KOPT-K1 (cell line): Measurements from ENCODE around the gene CFAP299.
"Not testable (repeated sequence)": the region's sequence is repeated elsewhere in the genome, so short reads cannot be mapped to it uniquely, and the experiment has no call there.

Source experiments
- H3K27ac ChIP-seq: fragments of 200-600 bp; sonication (generic); 2 replicates; pipeline ENCODE4 v1.5.1; 2016; ENCODE audit warnings: antibody characterized with exemption, mild to moderate bottlenecking, low read depth, low read length; ENCODE audit not compliant: poor library complexity, severe bottlenecking
- H3K36me3 ChIP-seq: fragments of 200-600 bp; sonication (generic); 2 replicates; pipeline ENCODE4 v1.5.1; 2017; ENCODE audit warnings: antibody characterized with exemption, mild to moderate bottlenecking, low read length, moderate library complexity; ENCODE audit not compliant: insufficient read depth
- H3K9me3 ChIP-seq: fragments of 200-600 bp; sonication (generic); 2 replicates; pipeline ENCODE4 v1.5.1; 2017; ENCODE audit warnings: antibody characterized with exemption, low read length, mild to moderate bottlenecking; ENCODE audit not compliant: insufficient read depth, poor library complexity, severe bottlenecking

CFAP299 gene

DNA sequence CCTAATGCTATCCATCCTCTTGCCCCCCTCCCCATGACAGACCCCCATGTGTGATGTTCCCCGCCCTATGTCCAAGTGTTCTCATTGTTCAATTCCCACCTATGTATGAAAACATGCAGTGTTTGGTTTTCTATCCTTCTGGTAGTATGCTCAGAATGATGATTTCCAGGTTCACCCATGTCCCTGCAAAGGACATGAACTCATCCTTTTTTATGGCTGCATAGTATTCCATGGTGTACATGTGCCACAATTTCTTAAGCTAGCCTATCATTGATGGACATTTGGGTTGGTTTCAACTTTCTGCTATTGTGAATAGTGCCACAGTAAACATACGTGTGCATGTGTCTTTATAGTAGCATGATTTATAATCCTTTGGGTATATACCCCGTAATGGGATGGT, 334.6 kb downstream of the CFAP299 start:
- H3K9me3 ChIP-seq, H3K36me3 ChIP-seq, H3K27ac ChIP-seq: not testable (repeated sequence)

GRCh38 chr4:80678413-80678812, 342.9 kb downstream of the CFAP299 start:
- H3K36me3 ChIP-seq = no peaks in the 10 kb centered on the region
- no peaks in the 10 kb centered on the region for H3K9me3 ChIP-seq
- no peak overlapping the region for H3K27ac ChIP-seq

GRCh38 chr4:80680934-80681333, 345.4 kb downstream of the CFAP299 start:
- no peaks in the 10 kb centered on the region for H3K9me3 ChIP-seq
- H3K36me3 ChIP-seq = no peaks in the 10 kb centered on the region
- no peak overlapping the region for H3K27ac ChIP-seq

- Histone ChIP-seq H3K36me3 (no peaks in the 10 kb centered on the region), H3K27ac (no peak overlapping the region), H3K9me3 (no peaks in the 10 kb centered on the region)
Observed at GRCh38 chr4:80685214-80685613, 349.7 kb downstream of the CFAP299 start.

- H3K27ac ChIP-seq, H3K9me3 ChIP-seq, H3K36me3 ChIP-seq: not testable (repeated sequence)
Observed at GRCh38 chr4:80687736-80688135, 352.2 kb downstream of the CFAP299 start.

GRCh38 chr4:80694171-80694570, 358.6 kb downstream of the CFAP299 start:
- Histone ChIP-seq H3K27ac (no peak overlapping the region), H3K9me3 (no peaks in the 10 kb centered on the region), H3K36me3 (no peaks in the 10 kb centered on the region)

DNA sequence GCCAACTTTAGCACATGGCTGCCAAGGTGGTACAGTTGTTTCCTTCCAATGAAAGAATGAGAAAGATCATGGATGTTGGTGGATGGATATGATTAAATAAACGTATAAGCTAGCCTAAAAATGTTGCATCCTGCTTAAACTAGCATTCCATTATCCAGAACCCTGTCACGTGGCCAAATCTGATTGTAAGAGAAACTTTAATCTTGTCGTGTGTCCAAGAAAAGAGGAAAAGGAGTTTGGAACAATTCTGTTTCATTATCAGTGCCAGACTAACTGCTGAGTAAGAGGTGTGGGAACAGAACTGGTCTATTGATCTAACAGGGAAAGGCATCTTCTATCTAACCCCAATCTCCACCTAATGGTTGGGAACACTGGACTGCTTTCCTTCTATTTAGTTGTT, 369.8 kb downstream of the CFAP299 start:
- no peak overlapping the region for H3K27ac ChIP-seq
- no peaks in the 10 kb centered on the region for H3K36me3 ChIP-seq
- no peaks in the 10 kb centered on the region for H3K9me3 ChIP-seq

DNA sequence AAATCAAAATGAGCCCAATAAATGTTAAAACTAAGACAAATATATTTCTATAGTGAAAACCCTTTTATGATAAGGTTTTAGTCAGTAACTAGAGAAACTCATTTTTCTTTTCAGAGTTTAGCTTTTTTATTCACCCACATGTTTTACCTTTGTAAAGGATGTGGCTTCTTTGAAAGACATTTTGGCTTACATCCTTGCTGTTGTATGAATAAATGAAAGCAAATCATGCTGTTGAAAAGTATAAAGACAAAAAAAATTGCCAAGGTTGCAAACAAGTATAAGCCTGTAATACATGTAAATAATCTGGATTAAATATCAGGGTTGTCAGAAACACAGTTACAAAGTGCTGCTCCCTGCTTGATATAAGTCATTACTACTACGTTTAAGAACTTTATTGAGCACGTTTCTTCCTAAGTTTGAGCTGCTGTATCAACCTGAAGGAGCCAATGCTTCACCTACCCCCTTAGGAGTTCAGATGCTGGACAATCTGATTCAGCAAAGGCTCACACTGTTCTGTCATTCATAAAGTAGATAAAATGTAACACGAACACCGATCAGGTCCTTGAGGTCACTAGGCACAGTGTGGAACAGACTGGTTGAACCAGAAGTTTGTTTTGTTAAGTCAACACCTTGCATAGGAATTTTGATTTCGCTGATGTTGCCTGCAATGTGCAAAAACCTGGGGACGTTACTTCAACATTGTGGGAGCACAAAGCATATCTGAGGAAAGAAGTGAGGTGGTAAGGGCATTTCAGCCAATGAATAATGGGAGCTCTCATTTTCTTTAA, 373.7 kb downstream of the CFAP299 start:
- H3K36me3 ChIP-seq = no peaks in the 10 kb centered on the region
- H3K9me3 ChIP-seq = no peaks in the 10 kb centered on the region
- H3K27ac ChIP-seq = no peak overlapping the region

DNA sequence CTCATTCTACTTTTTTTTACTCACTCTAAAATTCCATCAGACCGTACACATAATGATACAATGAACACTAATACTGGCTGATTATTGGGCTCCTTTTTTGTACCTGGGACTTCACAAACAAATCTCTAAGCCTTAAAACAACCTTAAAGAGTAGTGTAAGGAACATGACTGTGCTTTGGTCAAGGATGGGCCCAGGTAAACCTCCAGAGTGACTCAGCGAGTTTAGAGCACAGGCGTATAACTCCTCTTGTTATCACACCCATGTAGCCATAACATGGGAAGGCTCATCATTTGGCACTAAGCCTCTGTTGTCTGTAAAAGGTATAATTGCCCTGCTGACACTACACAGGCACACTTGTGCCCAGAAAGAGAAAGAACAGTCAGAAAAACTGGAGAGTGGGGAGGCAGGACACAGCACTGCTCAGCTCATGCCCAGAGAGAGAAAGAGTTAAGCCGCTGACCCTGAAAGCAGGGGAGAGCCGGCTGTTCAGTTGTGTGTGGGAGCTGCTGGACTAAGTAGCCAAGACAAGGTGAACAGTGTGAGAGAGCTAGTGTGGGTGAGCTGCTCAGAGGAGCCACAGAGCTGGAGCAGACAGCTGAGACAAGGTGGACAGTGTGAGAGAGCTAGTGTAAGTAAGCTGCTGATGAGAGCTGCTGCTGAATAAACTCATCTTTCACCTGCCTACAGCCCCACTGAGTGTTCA, 375.4 kb downstream of the CFAP299 start:
- no peaks in the 10 kb centered on the region for H3K9me3 ChIP-seq
- no peaks in the 10 kb centered on the region for H3K36me3 ChIP-seq
- no peak overlapping the region for H3K27ac ChIP-seq

- no peak overlapping the region for H3K27ac ChIP-seq
- H3K36me3 ChIP-seq = no peaks in the 10 kb centered on the region
- no peaks in the 10 kb centered on the region for H3K9me3 ChIP-seq
Observed at GRCh38 chr4:80711956-80712355, 376.4 kb downstream of the CFAP299 start.

DNA sequence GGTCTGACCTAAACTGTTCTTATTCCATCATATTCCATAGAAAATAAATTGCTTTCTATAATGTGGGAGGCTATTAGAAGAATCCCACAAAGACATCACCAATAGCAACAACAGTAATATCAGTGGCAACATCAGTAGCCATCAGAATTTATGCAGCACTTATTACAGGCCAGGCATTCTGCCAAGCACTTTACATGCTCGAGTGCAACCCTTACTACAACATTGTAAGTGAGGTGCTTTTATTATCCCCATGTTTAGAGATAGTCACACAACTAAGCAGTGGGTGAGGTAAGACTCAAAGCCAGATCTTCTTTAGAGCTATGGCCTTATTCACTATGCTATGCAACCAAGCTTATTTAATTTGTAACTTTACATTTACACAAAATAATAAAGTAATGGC, 377.9 kb downstream of the CFAP299 start:
- no peaks in the 10 kb centered on the region for H3K9me3 ChIP-seq
- no peaks in the 10 kb centered on the region for H3K36me3 ChIP-seq
- no peak overlapping the region for H3K27ac ChIP-seq

GRCh38 chr4:80717204-80717603, 381.7 kb downstream of the CFAP299 start:
- no peaks in the 10 kb centered on the region for H3K36me3 ChIP-seq
- H3K9me3 ChIP-seq = peaks cover 6% of the 10 kb centered on the region
- no peak overlapping the region for H3K27ac ChIP-seq

- no peak overlapping the region for H3K27ac ChIP-seq
- H3K36me3 ChIP-seq = no peaks in the 10 kb centered on the region
- peaks cover 2% of the 10 kb centered on the region for H3K9me3 ChIP-seq
Observed at GRCh38 chr4:80726471-80726870, 390.9 kb downstream of the CFAP299 start.

- no peak overlapping the region for H3K27ac ChIP-seq
- no peaks in the 10 kb centered on the region for H3K36me3 ChIP-seq
- H3K9me3 ChIP-seq = no peaks in the 10 kb centered on the region
Observed at GRCh38 chr4:80730158-80730557, 394.6 kb downstream of the CFAP299 start.

DNA sequence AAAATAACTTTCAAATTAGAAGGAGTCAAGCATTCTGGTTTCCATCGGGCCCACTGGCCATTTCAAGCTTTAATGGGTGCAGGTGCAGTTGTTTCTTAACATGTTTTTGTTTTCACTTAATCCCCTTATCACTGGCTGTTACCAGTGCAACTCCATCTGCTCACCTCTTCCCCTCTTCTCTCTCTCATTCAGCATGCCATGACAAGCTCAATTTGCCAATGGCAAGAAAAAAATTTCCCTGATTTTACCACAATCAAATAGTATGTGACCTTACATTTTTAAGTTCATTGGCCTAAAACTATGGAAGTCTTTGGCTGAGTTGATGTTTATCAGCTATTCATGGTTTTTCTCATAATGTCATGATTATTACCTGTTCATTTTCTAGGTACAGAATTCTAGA, 395.9 kb downstream of the CFAP299 start:
- no peak overlapping the region for H3K27ac ChIP-seq
- H3K9me3 ChIP-seq = no peaks in the 10 kb centered on the region
- H3K36me3 ChIP-seq = no peaks in the 10 kb centered on the region

DNA sequence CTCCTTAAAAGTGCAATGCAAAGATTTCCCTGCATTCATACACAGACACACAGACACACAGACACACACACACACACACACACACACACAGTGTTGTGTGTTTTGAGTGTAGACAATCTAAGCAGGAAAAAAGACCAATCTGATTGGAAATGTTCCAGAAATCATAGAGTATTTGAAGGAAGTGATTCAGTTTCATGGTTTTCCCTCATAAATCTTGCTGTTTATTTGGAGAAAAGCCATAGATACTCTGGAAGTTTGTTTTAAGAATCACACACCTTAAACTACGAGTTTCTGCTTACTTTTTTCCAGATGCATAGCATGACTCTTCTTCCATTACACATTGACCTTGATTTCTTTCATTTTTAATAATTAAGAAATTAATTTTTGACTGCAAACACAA, 396.5 kb downstream of the CFAP299 start:
- no peaks in the 10 kb centered on the region for H3K9me3 ChIP-seq
- no peak overlapping the region for H3K27ac ChIP-seq
- no peaks in the 10 kb centered on the region for H3K36me3 ChIP-seq
